MCF 10A (cell line): ENCODE data around the gene MYLK. TPM values are rescaled to one million over a fixed set of nuclear protein-coding genes. Genes with fewer than 3 reads are reported as not detected.
"Not testable (repeated sequence)": the region's sequence is repeated elsewhere in the genome, so short reads cannot be mapped to it uniquely, and the experiment has no call there.

ENCODE experiments used
- BruUV-seq: library from RNA; stranded (reverse); fragments of 400-500 nt; replicated peaks from 2 replicates; lab custom pipeline; 2021; lab: Mats Ljungman, UMichigan
- CTCF ChIA-PET: fragments of 300-600 bp; sonication (Branson Sonifier 250); formaldehyde crosslinking; extraction: SDS; loops from one replicate; lab custom pipeline; 2021; ENCODE audit warnings: antibody characterized with exemption, inconsistent platforms; lab: Yijun Ruan, JAX
- POLR2A ChIA-PET: fragments of 300-600, 350-650 bp; sonication (Branson Sonifier 250); formaldehyde crosslinking; extraction: SDS; loops from one replicate; lab custom pipeline; 2020; ENCODE audit warnings: antibody characterized with exemption, inconsistent platforms; lab: Yijun Ruan, JAX
- DNase-seq: peaks from one replicate; pipeline ENCODE4 v3.0.0-alpha.2; 2018; ENCODE audit not compliant: unreplicated experiment
- H3K27ac Mint-ChIP-seq: one replicate; pipeline ENCODE4 v1.8.0; 2022; ENCODE audit warnings: mild to moderate bottlenecking, low read depth, mixed read lengths; ENCODE audit not compliant: unreplicated experiment
- H3K27me3 Mint-ChIP-seq: one replicate; pipeline ENCODE4 v1.8.0; 2022; ENCODE audit warnings: mixed read lengths; ENCODE audit not compliant: insufficient read depth, unreplicated experiment
- H3K36me3 Mint-ChIP-seq: one replicate; pipeline ENCODE4 v1.8.0; 2022; ENCODE audit warnings: mild to moderate bottlenecking, moderate library complexity, mixed read lengths; ENCODE audit not compliant: insufficient read depth, unreplicated experiment
- H3K4me1 Mint-ChIP-seq: one replicate; pipeline ENCODE4 v1.8.0; 2022; ENCODE audit warnings: mixed read lengths; ENCODE audit not compliant: insufficient read depth, unreplicated experiment
- H3K4me3 Mint-ChIP-seq: one replicate; pipeline ENCODE4 v1.8.0; 2022; ENCODE audit warnings: mild to moderate bottlenecking, moderate library complexity, mixed read lengths; ENCODE audit not compliant: unreplicated experiment
- H3K9me3 Mint-ChIP-seq: one replicate; pipeline ENCODE4 v1.8.0; 2022; ENCODE audit warnings: mixed read lengths; ENCODE audit not compliant: unreplicated experiment
- intact Hi-C: fragments of 100-400 bp; cut with micrococcal nuclease; formaldehyde crosslinking; loops from 2 replicates; pipeline ENCODE4 v1.14.1; 2022
- total RNA-seq: library from RNA; stranded (reverse); gene quantifications from 2 replicates; pipeline ENCODE4 v1.2.3, GENCODE V29; 2022
- TF ChIP-seq, protein P1 (sequence below): fragments of 200-600 bp; IDR thresholded peaks from one replicate; pipeline ENCODE4 v1.8.0; 2022; ENCODE audit warnings: antibody characterized with exemption, mild to moderate bottlenecking; ENCODE audit not compliant: unreplicated experiment

The MYLK gene
- total RNA-seq, 1 experiment from 2014 or later = 2.3 TPM

DNA sequence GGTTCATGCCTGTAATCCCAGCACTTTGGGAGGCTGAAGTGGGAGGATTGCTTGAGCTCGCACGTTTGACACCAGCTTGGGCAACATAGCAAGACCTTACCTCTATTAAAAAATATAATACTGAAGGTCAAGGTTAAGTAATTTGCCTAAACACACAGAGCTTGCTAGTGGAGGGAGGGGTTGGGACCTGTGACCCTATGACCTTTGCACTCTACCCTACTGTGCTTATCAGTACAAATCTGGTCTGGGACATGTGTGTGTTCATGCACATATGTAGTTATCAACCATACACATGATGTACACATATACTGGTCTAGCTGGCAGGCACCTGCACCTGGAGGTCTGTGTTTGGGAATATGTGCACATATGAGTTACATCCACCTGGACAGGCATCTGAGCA lies 181.4 kb downstream of the MYLK start:
- Mint-ChIP-seq H3K4me3 (no peak overlapping the region), H3K4me1 (peaks cover 5% of the 10 kb centered on the region), H3K36me3 (no peaks in the 10 kb centered on the region), H3K27me3 (no peaks in the 10 kb centered on the region), H3K9me3 (no peaks in the 10 kb centered on the region), H3K27ac (no peak overlapping the region)
- ChIA-PET CTCF (interaction anchor here (0.6 to 9.8 kb wide), 19 partner anchors 9 to 540 kb away, joined by 3 to 162 read pairs (median 5); no protein-coding TSS in a partner anchor), POLR2A (no interaction called here)
- BruUV-seq = no TSS peak
- TF ChIP-seq, protein P1, sequence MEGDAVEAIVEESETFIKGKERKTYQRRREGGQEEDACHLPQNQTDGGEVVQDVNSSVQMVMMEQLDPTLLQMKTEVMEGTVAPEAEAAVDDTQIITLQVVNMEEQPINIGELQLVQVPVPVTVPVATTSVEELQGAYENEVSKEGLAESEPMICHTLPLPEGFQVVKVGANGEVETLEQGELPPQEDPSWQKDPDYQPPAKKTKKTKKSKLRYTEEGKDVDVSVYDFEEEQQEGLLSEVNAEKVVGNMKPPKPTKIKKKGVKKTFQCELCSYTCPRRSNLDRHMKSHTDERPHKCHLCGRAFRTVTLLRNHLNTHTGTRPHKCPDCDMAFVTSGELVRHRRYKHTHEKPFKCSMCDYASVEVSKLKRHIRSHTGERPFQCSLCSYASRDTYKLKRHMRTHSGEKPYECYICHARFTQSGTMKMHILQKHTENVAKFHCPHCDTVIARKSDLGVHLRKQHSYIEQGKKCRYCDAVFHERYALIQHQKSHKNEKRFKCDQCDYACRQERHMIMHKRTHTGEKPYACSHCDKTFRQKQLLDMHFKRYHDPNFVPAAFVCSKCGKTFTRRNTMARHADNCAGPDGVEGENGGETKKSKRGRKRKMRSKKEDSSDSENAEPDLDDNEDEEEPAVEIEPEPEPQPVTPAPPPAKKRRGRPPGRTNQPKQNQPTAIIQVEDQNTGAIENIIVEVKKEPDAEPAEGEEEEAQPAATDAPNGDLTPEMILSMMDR = no peak
- DNase-seq = no peak
- intact Hi-C loops = loop anchor here (1.0 to 5.0 kb wide), 2 partner anchors 50 to 115 kb away; partner anchors contain the start of gene HACD2

DNA sequence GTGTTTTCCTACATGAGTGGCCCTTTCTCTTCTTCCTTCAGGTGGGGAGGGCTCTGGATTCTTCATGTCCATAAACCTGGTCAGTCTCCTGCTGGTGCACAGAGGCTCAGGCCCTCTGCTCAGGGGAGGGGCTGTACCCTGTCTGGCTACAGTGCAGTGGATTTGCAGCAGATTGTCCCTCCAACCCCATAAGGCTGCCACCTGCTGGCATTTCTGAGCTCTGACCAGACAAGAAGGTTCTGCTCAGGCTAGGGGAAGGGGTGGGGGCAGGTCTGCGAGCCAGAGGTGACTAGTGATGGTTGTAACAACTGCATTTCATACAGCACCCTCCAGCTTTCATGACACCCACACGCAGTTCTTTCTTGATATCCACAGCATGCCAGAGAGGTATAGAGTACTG lies 182.1 kb downstream of the MYLK start:
- TF ChIP-seq, protein P1 = peak; percentile 56
- H3K9me3 Mint-ChIP-seq, POLR2A ChIA-PET, H3K27me3 Mint-ChIP-seq, H3K4me3 Mint-ChIP-seq, H3K36me3 Mint-ChIP-seq, BruUV-seq, H3K27ac Mint-ChIP-seq, H3K4me1 Mint-ChIP-seq: not testable (repeated sequence)
- CTCF ChIA-PET = interaction anchor here (0.6 to 9.8 kb wide), 20 partner anchors 8 to 1585 kb away, joined by 3 to 162 read pairs (median 4); no protein-coding TSS in a partner anchor
- intact Hi-C loops = loop anchor here (1.0 to 5.0 kb wide), 2 partner anchors 50 to 115 kb away; partner anchors contain the start of gene HACD2
- peak; percentile 61 for DNase-seq

GRCh38 chr3:123700791-123701722 lies 183.1 kb downstream of the MYLK start:
- intact Hi-C loops = loop anchor here (5.0 kb wide), 1 partner anchor 114 kb away; the partner anchor contains the start of gene HACD2
- Mint-ChIP-seq H3K4me1 (peaks cover 5% of the 10 kb centered on the region), H3K27ac (no peak overlapping the region), H3K4me3 (no peak overlapping the region), H3K9me3 (no peaks in the 10 kb centered on the region), H3K36me3 (no peaks in the 10 kb centered on the region), H3K27me3 (no peaks in the 10 kb centered on the region)
- ChIA-PET POLR2A (no interaction called here), CTCF (interaction anchor here (0.6 to 9.8 kb wide), 18 partner anchors 10 to 1586 kb away, joined by 3 to 162 read pairs (median 4); no protein-coding TSS in a partner anchor)
- TF ChIP-seq, protein P1 = no peak
- BruUV-seq = no TSS peak
- DNase-seq = no peak

DNA sequence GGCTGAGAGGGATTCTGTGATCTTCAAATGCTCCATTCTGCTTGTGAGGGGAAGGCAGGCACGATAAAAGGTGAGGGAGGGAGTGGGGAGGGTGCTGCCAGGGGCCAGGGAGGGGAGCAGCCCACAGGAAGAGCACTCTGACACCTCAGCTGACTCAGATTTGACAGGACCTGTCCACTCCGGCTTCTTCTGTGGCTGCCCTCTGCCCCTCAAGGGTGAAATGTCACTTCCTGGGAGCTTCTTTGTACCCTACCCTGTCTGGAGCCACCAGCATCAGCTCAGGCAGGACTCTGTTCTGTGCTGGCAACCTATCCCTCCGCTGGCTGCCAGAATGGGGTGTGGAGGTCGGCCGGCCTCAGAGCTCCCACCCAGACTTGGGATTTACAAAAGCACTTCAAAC lies 185.3 kb downstream of the MYLK start:
- intact Hi-C loops = no loop called here
- Mint-ChIP-seq H3K9me3 (no peaks in the 10 kb centered on the region), H3K36me3 (no peaks in the 10 kb centered on the region), H3K27ac (no peak overlapping the region), H3K4me3 (no peak overlapping the region), H3K27me3 (no peaks in the 10 kb centered on the region), H3K4me1 (peaks cover 5% of the 10 kb centered on the region)
- CTCF ChIA-PET = interaction anchor here (0.7 to 9.8 kb wide), 4 partner anchors 9 to 46 kb away, joined by 3 to 162 read pairs (median 4); no protein-coding TSS in a partner anchor
- POLR2A ChIA-PET = interaction anchor here (0.6 to 1.2 kb wide), 2 partner anchors 18 to 694 kb away, joined by 3 read pairs; no protein-coding TSS in a partner anchor
- DNase-seq = no peak
- TF ChIP-seq, protein P1 = no peak
- no TSS peak for BruUV-seq
